Right atrium auricular region (tissue), 2 donors: Measurements from ENCODE around the gene ARSK. TPM values are rescaled to one million over a fixed set of nuclear protein-coding genes. Genes with fewer than 3 reads are reported as not detected.

Experiments used
- DNase-seq: peaks from one replicate; pipeline ENCODE4 v3.0.0-alpha.2; 2019; ENCODE audit warnings: low spot score
- H3K27ac ChIP-seq, 2 donors: fragments of 200-600 bp; sonication (generic); 1 replicate in 1 of 2; 2 replicates in 1 of 2; pipeline ENCODE4 v1.5.1; 2016 to 2019
- H3K27me3 ChIP-seq, 2 donors: fragments of 200-600 bp; sonication (generic); one replicate each; pipeline versions ENCODE4 v1.5.1 to v1.6.0; 2017 to 2019
- H3K36me3 ChIP-seq: fragments of 200-600 bp; sonication (generic); one replicate; pipeline ENCODE4 v1.5.1; 2016
- H3K4me1 ChIP-seq, 2 donors: fragments of 200-600 bp; sonication (generic); one replicate each; pipeline versions ENCODE4 v1.5.1 to v1.6.0; 2017 to 2019
- H3K4me3 ChIP-seq, 2 donors: fragments of 200-600 bp; sonication (generic); 1 replicate in 1 of 2; 2 replicates in 1 of 2; pipeline ENCODE4 v1.5.1; 2017 to 2019; ENCODE audit warnings: mild to moderate bottlenecking in 1 of 2, moderate library complexity in 1 of 2
- H3K9me3 ChIP-seq, 2 donors: fragments of 200-600 bp; sonication (generic); one replicate each; pipeline ENCODE4 v1.5.1; 2019
- CTCF ChIP-seq, 2 donors: fragments of 200-600 bp; sonication (generic); IDR thresholded peaks; one replicate each; pipeline ENCODE4 v1.5.1; 2019; ENCODE audit warnings: antibody characterized with exemption in 2 of 2
- total RNA-seq, 2 donors: library from RNA; depleted of rRNA; stranded (reverse); fragments of >200 nt; gene quantifications; one replicate each; pipeline ENCODE4 v1.1.0, GENCODE V29; 2016

The ARSK gene
- total RNA-seq, 2 donors from 2014 or later = 3.7 to 6.0 TPM

- TF ChIP-seq CTCF (IDR thresholded peaks at IDR 0.05) = no peak
- H3K27ac ChIP-seq = no peak overlapping the region
- H3K36me3 ChIP-seq = peaks cover 33% of the 10 kb centered on the region
- no peak overlapping the region for H3K4me3 ChIP-seq
- H3K4me1 ChIP-seq = peaks cover 0 to 22% of the 10 kb centered on the region in 2 donors
- no peaks in the 10 kb centered on the region for H3K27me3 ChIP-seq
- DNase-seq = no peak
- no peaks in the 10 kb centered on the region for H3K9me3 ChIP-seq
Observed at GRCh38 chr5:95549030-95549429, 5.9 kb upstream of the ARSK start.

- no peak for TF ChIP-seq CTCF (IDR thresholded peaks at IDR 0.05)
- peaks cover 5% of the 10 kb centered on the region for H3K36me3 ChIP-seq
- peak overlapping the region; percentile 78 to 91 for H3K4me3 ChIP-seq
- no peak for DNase-seq
- H3K27me3 ChIP-seq = no peaks in the 10 kb centered on the region
- H3K9me3 ChIP-seq = no peaks in the 10 kb centered on the region
- H3K4me1 ChIP-seq = peaks cover 0 to 33% of the 10 kb centered on the region in 2 donors
- peak overlapping the region; percentile 90 to 95 for H3K27ac ChIP-seq
Observed at GRCh38 chr5:95554331-95554646, 612 bp upstream of the ARSK start.

GRCh38 chr5:95555553-95555952 lies 652 bp downstream of the ARSK start:
- H3K4me1 ChIP-seq = peaks cover 0 to 33% of the 10 kb centered on the region in 2 donors
- TF ChIP-seq CTCF (IDR thresholded peaks at IDR 0.05) = no peak
- H3K4me3 ChIP-seq = peak overlapping the region; percentile 78 to 91
- H3K9me3 ChIP-seq = no peaks in the 10 kb centered on the region
- H3K36me3 ChIP-seq = no peaks in the 10 kb centered on the region
- no peaks in the 10 kb centered on the region for H3K27me3 ChIP-seq
- no peak for DNase-seq
- peak overlapping the region; percentile 90 to 95 for H3K27ac ChIP-seq

GRCh38 chr5:95557841-95558240 lies 2.9 kb downstream of the ARSK start:
- no peak for TF ChIP-seq CTCF (IDR thresholded peaks at IDR 0.05)
- Histone ChIP-seq H3K4me3 (no peak overlapping the region), H3K27ac (no peak overlapping the region)

GRCh38 chr5:95562282-95562681 lies 7.4 kb downstream of the ARSK start:
- DNase-seq = no peak
- H3K27ac ChIP-seq = no peak overlapping the region

More at GRCh38 chr5:95557841-95558240, 2.9 kb downstream of the ARSK start:
- Histone ChIP-seq H3K27me3 (no peaks in the 10 kb centered on the region), H3K4me1 (peaks cover 0 to 23% of the 10 kb centered on the region in 2 donors), H3K36me3 (no peaks in the 10 kb centered on the region), H3K9me3 (no peaks in the 10 kb centered on the region)
- DNase-seq = no peak

More at GRCh38 chr5:95562282-95562681, 7.4 kb downstream of the ARSK start:
- Histone ChIP-seq H3K9me3 (no peaks in the 10 kb centered on the region), H3K36me3 (no peaks in the 10 kb centered on the region), H3K4me3 (no peak overlapping the region), H3K27me3 (no peaks in the 10 kb centered on the region), H3K4me1 (no peaks in the 10 kb centered on the region)
- no peak for TF ChIP-seq CTCF (IDR thresholded peaks at IDR 0.05)
